HG03064 (cell line): ENCODE results near the gene PRSS12.
"Not testable (repeated sequence)": the region's sequence is repeated elsewhere in the genome, so short reads cannot be mapped to it uniquely, and the experiment has no call there.

Experiments used
- ATAC-seq: cut with Tn5 transposase; IDR thresholded peaks from one replicate; pipeline ENCODE4 v1.9.1; 2021; ENCODE audit warnings: low read depth; ENCODE audit not compliant: unreplicated experiment

PRSS12 gene

GRCh38 chr4:118327554-118328241 lies 25.1 kb downstream of the PRSS12 start:
- ATAC-seq, result no peak

DNA sequence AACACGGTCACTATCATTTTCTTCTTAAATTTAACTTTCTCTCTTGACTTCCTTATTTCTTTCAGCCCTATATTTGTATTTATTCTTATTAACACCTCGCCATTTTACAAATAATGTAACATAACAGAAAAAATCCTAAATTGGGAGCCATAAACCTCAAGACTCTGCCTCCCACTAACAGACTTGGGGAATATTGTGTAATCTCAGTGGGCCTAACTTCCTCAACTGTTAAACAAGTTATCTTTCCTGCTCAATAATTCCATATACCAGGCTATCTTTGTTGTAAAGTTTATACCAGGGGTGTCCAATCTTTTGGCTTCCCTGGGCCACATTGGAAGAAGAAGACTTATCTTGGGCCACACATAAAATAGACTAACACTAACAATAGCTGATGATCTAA lies 26.2 kb downstream of the PRSS12 start:
- no peak for ATAC-seq

- no peak for ATAC-seq
These were observed 27.4 kb downstream of the PRSS12 start for GRCh38 chr4:118325431-118325830.

GRCh38 chr4:118322831-118323502 lies 29.8 kb downstream of the PRSS12 start:
- no peak for ATAC-seq

- ATAC-seq, result no peak
These were observed 33.9 kb downstream of the PRSS12 start for GRCh38 chr4:118318931-118319330.

DNA sequence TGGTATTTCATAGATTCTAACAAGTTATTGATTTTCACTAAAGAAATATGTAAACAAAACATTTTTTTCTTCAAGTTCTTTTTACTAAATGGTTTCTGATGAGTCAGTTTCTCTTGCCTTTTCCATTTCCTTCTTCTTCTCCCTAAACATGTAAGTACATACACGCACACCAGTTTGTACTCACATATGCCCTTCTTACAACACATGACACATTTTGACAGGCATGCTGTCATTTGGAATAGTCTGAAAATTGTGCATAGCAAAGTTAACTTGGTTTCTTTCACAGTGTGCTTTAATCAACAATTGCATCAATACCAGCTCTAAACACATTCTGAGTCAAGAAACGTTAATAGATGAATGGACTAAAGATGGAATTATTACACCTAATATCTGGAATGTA lies 35.1 kb downstream of the PRSS12 start:
- no peak for ATAC-seq

DNA sequence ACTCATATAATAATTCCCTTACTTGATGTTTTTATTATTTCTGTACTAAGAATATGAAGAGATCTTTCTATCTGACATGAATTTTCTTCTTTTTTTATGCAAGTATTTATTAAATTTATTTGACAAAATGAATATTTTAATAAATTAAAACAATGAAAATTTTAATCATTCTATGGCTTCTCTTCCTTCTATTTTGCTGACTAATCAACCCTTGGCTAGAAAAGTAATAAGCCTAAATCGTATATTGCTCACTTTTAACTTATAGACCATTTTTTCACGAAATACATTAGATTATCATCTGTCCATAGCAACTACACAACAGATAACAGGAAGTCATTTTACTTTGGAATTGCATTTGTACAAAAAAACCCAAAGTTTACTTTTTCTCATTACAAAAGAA lies 38.6 kb downstream of the PRSS12 start:
- ATAC-seq, result no peak

DNA sequence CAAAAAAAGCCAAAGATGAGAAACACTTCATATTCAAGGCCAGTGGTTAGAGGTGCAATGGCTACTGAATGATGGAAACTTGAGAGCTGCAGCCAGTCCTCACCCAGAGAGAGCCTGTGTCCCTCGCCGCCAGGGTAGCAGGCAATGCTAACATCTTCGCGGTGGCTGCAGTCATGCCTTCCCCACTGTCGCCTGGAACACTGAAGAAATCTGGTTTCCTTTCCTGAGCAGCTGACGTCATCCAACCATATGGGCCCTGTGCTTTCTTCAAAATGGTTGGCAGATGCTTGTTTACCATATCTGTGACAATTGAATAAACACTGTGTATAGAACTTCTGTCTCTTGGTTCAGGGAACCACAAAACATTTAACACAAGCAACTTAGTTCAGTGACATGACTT lies 39.7 kb downstream of the PRSS12 start:
- ATAC-seq, result no peak

GRCh38 chr4:118308306-118309030 lies 44.3 kb downstream of the PRSS12 start:
- ATAC-seq, result no peak

DNA sequence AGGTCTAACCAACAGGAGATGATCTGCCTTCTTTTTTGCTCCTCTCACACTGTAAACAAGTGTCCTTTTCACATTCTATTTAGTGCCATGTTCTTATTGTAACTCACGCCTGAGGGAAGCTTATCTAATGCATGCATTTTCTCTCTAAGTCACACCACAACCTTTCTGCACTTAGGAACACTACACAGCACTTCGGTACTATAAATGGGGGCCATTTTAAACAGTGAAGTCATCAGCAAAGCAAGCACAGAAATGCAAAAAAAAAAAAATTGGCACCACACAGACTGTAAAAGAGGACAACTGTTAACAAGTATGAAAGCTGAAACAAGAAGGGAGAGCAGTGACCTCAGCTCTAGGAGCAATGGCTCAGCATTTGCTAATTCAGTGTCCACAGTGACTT lies 45.2 kb downstream of the PRSS12 start:
- no peak for ATAC-seq

DNA sequence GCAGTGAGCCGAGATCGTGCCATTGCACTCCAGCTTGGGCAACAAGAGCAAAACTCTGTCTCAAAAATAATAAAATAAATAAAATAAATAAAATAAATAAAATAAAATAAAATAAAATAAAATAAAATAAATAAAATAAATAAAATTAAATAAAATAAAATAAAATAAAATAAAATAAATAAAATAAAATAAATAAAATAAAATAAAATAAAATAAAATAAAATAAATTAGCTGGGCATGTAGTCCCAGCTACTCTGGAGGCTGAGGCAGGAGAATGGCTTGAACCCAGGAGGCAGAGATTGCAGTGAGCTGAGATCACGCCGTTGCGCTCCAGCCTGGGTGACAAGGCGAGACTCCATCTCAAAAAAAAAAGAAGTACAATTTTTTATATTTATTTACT lies 53.2 kb downstream of the PRSS12 start:
- not testable (repeated sequence) for ATAC-seq

DNA sequence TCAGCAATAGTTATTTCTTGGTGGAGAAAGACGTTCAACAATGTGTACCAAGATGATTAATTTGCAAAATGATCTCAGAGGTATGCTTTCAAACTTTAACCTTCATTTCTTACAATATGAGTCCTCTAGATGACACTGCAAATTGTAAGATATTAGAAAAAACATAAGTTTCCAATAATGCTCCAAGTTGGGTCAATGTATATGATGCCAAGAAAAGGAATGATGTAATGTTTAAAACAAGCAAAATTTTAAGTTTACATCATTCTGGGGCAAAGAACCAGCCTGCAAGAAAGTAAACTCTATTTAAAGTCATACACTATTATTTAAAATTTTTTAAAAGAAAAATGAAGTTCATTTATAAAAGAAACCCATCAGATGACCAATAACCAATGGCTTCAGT lies 56.1 kb downstream of the PRSS12 start:
- no peak for ATAC-seq

- no peak for ATAC-seq
These were observed 61.9 kb downstream of the PRSS12 start for GRCh38 chr4:118290951-118291350.

DNA sequence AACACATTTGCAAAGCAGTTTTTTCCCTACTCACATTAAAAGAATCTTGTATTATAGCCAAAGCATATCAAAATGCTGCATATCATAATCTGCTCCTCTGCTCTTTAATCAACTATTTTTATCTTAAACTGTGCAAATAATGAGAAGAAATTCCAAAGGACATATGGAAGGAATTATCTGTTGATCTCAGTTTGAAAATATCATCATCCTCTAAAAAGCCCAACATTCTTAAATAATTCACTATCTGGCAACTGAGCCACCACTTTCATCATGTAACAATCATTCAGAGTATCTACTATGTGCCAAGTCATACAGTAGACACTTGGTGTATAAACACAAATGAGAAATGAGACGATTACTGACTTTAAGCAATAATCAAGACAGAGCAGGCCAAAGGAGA lies 63.0 kb downstream of the PRSS12 start:
- no peak for ATAC-seq

- no peak for ATAC-seq
These were observed 64.9 kb downstream of the PRSS12 start for GRCh38 chr4:118287711-118288451.

GRCh38 chr4:118286685-118287084 lies 66.1 kb downstream of the PRSS12 start:
- ATAC-seq, result no peak

GRCh38 chr4:118285931-118286330 lies 66.9 kb downstream of the PRSS12 start:
- ATAC-seq, result no peak

DNA sequence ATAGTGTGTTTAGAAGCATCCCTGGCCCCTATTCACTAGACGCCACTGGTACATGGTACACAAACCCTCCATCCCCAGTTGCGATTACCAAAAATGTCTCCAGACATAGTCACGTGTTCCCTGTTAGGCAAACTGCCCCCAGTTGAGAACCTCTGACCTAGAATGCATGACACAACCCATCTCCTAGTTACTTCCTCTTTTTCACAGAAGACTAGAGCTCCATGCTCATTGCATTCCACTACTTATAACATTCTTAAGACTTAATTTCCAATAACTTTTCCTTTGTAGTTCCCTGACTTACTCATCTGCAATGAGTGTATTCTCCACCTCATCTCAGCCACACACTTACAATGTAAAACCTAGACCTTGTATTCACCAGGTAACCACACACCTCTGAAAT lies 68.6 kb downstream of the PRSS12 start:
- no peak for ATAC-seq

DNA sequence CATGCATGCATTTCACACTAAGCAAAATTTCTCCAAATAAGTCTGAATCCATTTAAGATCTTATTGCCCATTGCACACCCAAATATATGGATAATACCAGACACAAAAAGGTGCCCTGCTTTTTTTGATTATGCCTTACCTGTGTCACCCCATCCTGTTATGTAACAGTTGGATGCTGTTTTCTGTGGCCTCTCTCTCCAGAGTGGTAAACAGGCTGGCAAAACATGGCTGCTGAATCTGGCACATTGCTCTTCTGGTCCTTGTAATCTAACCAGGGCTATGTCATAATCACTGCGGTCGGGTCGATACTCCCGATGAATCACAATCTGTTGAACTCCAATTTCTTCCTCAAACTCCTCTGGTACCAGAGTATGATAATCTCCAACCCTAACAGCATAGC lies 70.1 kb downstream of the PRSS12 start:
- no peak for ATAC-seq

- no peak for ATAC-seq
These were observed 71.0 kb downstream of the PRSS12 start for GRCh38 chr4:118281611-118282442.
